Testis (tissue), 3 donors: ENCODE measurements around the gene NDRG3. TPM values are rescaled to one million over a fixed set of nuclear protein-coding genes. Genes with fewer than 3 reads are reported as not detected.

Experiments
- DNase-seq: peaks from one replicate; pipeline ENCODE4 v3.0.0-alpha.2; 2019
- H3K27ac ChIP-seq, 2 donors: fragments of 200-600 bp; sonication (generic); one replicate each; pipeline ENCODE4 v1.5.1; 2019
- H3K27me3 ChIP-seq: fragments of 200-600 bp; sonication (generic); one replicate; pipeline ENCODE4 v1.5.1; 2019
- H3K36me3 ChIP-seq: fragments of 200-600 bp; sonication (generic); one replicate; pipeline ENCODE4 v1.5.1; 2017; ENCODE audit warnings: low read depth; ENCODE audit errors: missing control alignments
- H3K4me1 ChIP-seq: fragments of 200-600 bp; sonication (generic); one replicate; pipeline ENCODE4 v1.5.1; 2019
- H3K4me3 ChIP-seq, 2 donors: fragments of 200-600 bp; sonication (generic); one replicate each; pipeline ENCODE4 v1.5.1; 2017 to 2019
- H3K9me3 ChIP-seq: fragments of 200-600 bp; sonication (generic); one replicate; pipeline ENCODE4 v1.5.1; 2017
- CTCF ChIP-seq, 3 experiments: fragments of 450-650 bp in 2 of 3; fragments of 200-600 bp in 1 of 3; sonication (generic) in 1 of 3; IDR thresholded peaks; one replicate each; pipeline ENCODE4 v1.5.1; 2016 to 2019; ENCODE audit warnings: antibody characterized with exemption in 3 of 3, mild to moderate bottlenecking in 2 of 3, moderate library complexity in 1 of 3
- POLR2A ChIP-seq: fragments of 450-650 bp; IDR thresholded peaks from one replicate; pipeline ENCODE4 v1.6.1; 2017; ENCODE audit warnings: antibody characterized with exemption, mild to moderate bottlenecking, moderate library complexity
- WGBS, 2 donors: methylation state at CpG; one replicate each; pipeline ENCODE4 v1.1.5; 2018; 5-methylcytosine and 5-hydroxymethylcytosine counted together
- intact Hi-C: fragments of 100-400 bp; cut with DNase I; formaldehyde crosslinking; loops from one replicate; pipeline ENCODE4 v1.15.1; 2023; ENCODE audit warnings: low total_unique reads
- polyA plus RNA-seq: library from polyadenylated mRNA; stranded (reverse); fragments of 350-450 nt; fragmentation: Illumina TruSeq; extraction: RNeasy Lipid Tissue Mini Kit (QIAGEN cat#74804); gene quantifications from one replicate; pipeline ENCODE4 v1.2.3, GENCODE V29; 2014; ENCODE audit warnings: low read depth, low replicate concordance; ENCODE audit not compliant: insufficient read depth
- total RNA-seq, 2 donors: library from RNA; depleted of rRNA; stranded (reverse); fragments of >200 nt; gene quantifications; one replicate each; pipeline ENCODE4 v1.2.3, GENCODE V29; 2016

The NDRG3 gene
- total and polyA plus RNA-seq, 3 donors from 2014 or later, result 65.3 to 202 (median 70.7) TPM

GRCh38 chr20:36791862-36792261 lies 46.0 kb upstream of the NDRG3 start:
- WGBS, 2 donors, result 89 to 96% methylated on average over 5 of the region's 5 CpGs
- intact Hi-C loops, result no loop called here

DNA sequence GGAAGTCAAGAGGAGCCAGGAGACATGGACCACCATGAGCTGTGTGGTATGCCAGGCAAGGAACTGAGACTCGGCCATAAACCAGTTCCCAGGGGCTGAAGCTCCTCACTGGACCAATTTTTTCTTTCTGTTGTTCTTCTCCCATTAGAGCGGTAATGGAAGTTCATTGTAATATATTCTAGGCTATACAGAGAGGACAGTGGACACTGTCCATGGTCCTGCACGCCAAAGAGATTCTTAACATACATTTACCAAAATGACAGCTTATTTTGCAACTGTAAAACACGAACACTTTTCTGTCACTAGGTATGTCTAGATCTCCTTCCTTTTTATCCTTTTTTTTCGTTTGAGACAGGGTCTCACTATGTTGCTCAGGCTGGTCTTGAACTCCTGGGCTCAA lies 40.8 kb upstream of the NDRG3 start:
- intact Hi-C loops, result no loop called here
- no peak for DNase-seq
- WGBS, 2 donors, result 85 to 90% methylated on average over 5 of the region's 5 CpGs
- Histone ChIP-seq H3K27me3 (no peaks in the 10 kb centered on the region), H3K4me1 (no peaks in the 10 kb centered on the region), H3K36me3 (no peaks in the 10 kb centered on the region), H3K4me3 (no peak overlapping the region), H3K27ac (no peak overlapping the region), H3K9me3 (no peaks in the 10 kb centered on the region)
- TF ChIP-seq POLR2A (no peak), CTCF (IDR thresholded peaks at IDR 0.05) (no peak)

More at GRCh38 chr20:36791862-36792261, 46.0 kb upstream of the NDRG3 start:
- no peak overlapping the region for H3K27ac ChIP-seq
- H3K4me3 ChIP-seq, result no peak overlapping the region
- H3K36me3 ChIP-seq, result no peaks in the 10 kb centered on the region
- no peak for DNase-seq
- no peaks in the 10 kb centered on the region for H3K9me3 ChIP-seq
- H3K27me3 ChIP-seq, result no peaks in the 10 kb centered on the region
- no peaks in the 10 kb centered on the region for H3K4me1 ChIP-seq
- TF ChIP-seq CTCF (IDR thresholded peaks at IDR 0.05) (no peak), POLR2A (no peak)

DNA sequence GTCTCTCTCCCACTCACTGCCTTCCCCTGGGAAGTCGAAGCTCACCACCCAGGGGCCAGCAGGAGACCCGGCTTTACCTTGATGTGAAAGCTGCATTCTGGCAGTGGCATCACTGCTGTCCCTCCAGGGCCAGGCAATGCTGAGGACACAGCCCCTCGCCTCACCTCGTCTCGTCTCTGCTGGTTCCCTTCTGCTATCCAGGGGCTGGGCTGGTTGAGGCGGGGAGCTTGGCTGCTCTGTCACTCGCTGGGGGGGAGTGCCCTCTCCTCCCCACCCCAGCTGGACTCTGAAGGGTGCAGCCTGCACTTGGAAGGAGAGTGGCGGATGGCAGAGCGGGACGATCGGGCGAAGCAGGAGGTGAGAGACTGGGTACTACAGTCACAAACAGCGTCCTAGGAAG lies 40.4 kb upstream of the NDRG3 start:
- no peaks in the 10 kb centered on the region for H3K36me3 ChIP-seq
- TF ChIP-seq CTCF (IDR thresholded peaks at IDR 0.05) (no peak), POLR2A (no peak)
- no peaks in the 10 kb centered on the region for H3K4me1 ChIP-seq
- no peaks in the 10 kb centered on the region for H3K27me3 ChIP-seq
- H3K27ac ChIP-seq, result no peak overlapping the region
- no peak for DNase-seq
- 93 to 97% methylated on average over 11 to 13 of the region's 13 CpGs for WGBS, 2 donors
- intact Hi-C loops, result no loop called here
- H3K9me3 ChIP-seq, result no peaks in the 10 kb centered on the region
- H3K4me3 ChIP-seq, result no peak overlapping the region

DNA sequence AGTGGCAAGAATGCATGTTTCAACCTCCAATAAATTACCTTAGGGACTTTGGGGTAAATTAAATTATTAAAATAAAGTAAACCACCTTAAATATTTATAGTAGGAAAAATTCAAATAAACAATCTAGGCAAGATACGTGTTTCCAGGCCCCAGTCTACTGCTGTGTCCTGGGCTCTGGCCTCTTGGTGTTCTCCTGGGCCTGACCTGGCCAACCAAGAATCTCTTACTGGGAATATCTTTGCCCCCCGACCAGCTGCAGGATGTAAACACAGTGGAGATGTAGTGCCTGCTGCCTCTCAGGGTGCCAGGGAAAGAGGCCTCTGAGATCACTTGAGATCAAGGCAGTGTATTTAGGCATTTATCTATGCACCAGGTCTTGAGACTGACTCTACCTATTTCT lies 39.4 kb upstream of the NDRG3 start:
- Histone ChIP-seq H3K27ac (no peak overlapping the region), H3K4me3 (no peak overlapping the region), H3K36me3 (no peaks in the 10 kb centered on the region), H3K9me3 (no peaks in the 10 kb centered on the region), H3K4me1 (no peaks in the 10 kb centered on the region), H3K27me3 (no peaks in the 10 kb centered on the region)
- no peak for TF ChIP-seq POLR2A
- no peak for TF ChIP-seq CTCF (IDR thresholded peaks at IDR 0.05)
- intact Hi-C loops, result no loop called here
- WGBS, 2 donors, result 61 to 85% methylated on average over 2 of the region's 2 CpGs
- DNase-seq, result no peak

DNA sequence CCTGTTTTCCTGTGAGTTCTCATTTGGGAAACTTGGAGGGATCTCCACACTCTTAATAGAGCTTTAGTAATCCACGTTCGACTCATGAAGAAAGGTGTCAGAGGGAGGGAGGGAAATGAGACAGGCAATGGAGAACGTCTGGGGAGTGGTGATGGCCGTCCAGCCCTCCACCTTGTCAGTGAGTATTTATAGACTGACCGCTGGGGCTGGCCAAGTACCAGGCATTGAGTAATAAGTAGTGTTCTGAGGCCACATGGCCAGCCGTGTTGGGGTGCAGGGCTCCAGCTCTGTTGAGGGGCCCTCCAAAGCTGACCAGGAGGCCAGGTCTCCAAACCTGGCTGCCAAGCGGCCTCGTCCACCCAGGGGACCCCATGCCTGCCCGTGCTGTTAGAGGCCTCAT lies 39.0 kb upstream of the NDRG3 start:
- no peaks in the 10 kb centered on the region for H3K4me1 ChIP-seq
- H3K36me3 ChIP-seq, result no peaks in the 10 kb centered on the region
- no peak overlapping the region for H3K27ac ChIP-seq
- TF ChIP-seq CTCF (IDR thresholded peaks at IDR 0.05) (no peak), POLR2A (no peak)
- H3K4me3 ChIP-seq, result no peak overlapping the region
- WGBS, 2 donors, result 73 to 83% methylated on average over 8 to 9 of the region's 9 CpGs
- no peaks in the 10 kb centered on the region for H3K27me3 ChIP-seq
- H3K9me3 ChIP-seq, result no peaks in the 10 kb centered on the region
- intact Hi-C loops, result no loop called here
- DNase-seq, result no peak
